AG08396 (cell line): ENCODE data around the gene ADAMTSL1.

Experiments
- DNase-seq: peaks from one replicate; pipeline ENCODE4 v3.0.0; 2012; ENCODE audit warnings: low spot score, mixed read lengths

ADAMTSL1 gene

GRCh38 chr9:18698992-18699391, 225.0 kb downstream of the ADAMTSL1 start:
- no peak for DNase-seq

DNA sequence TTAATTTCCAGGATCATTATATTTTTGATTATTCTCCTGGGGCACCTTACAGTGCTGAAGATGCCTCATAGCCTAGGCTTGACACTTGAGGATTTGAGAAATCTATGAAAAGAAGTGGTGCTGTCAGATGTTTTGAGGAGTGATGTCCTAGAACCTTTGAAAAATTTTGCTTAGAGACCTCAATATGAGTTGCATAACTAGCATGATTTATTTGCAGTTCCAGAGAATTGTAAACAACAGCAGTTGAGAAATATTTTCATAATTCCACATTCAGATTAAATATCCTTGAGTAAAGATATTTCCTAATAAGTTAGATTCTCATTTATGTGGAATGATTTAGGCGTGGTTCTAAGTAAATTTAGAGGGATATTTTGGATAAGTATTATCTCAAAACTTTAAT, 225.8 kb downstream of the ADAMTSL1 start:
- DNase-seq: no peak

DNA sequence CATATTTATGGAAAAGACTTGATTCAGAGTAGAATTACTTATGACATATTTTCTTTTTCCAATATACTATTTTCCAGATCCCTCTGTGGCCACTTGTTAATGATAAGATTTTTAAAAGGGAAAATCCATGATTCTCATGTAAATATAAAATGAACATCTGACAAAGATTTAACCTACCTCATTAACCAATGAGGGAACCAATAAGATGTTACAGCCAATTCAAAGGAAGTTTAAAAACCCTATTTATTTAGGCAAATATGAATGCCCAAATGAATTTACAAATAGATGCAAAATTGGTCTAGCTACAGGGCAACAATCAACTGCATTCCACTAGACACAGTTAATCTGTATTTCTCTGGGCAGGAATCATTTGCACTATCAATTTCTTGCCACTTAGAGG, 226.8 kb downstream of the ADAMTSL1 start:
- no peak for DNase-seq

GRCh38 chr9:18703151-18703900, 229.4 kb downstream of the ADAMTSL1 start:
- DNase-seq: no peak

DNA sequence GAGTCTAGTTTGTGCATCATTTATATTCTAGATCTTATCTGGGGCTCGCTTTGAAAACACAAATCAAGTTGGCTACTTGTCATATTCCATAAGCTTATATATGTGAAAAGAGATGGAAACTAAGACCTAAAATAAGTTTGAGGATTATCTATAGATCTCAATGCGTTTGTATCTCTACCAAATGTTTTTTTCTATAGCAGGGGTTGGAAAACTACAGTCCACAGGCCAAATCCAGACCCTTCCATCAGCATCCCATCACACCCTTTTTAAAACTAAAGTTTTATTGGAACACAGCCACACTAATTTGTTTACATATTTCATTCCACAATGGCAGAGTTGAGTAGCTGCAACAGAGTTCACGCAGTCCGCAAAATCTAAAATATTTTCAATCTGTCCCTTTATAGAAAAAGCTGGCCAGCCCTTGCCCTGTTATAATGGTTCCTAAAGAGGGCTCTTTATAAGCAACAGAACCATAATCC, 230.0 kb downstream of the ADAMTSL1 start:
- DNase-seq: no peak

GRCh38 chr9:18705796-18706392, 231.9 kb downstream of the ADAMTSL1 start:
- DNase-seq: no peak

GRCh38 chr9:18706648-18707047, 232.7 kb downstream of the ADAMTSL1 start:
- no peak for DNase-seq

DNA sequence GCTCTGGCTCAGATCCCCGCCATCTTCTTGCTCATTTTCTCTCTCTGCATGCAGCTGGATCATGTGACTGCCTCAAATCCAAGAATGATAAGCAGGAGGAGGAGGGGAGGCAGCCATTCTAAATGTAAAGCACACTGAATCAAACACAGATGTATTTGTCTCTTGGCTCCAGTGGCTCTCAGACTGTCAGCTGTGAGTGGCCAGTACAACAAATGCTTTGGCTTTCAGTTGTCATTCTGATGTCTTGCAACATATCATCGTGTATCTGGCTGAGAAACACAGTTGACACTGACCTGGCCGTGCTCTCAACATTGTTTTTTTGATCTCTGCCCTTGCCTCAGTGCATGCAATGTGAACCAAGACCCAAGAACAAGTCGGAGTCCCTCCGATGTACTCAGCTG, 233.1 kb downstream of the ADAMTSL1 start:
- DNase-seq: no peak

DNA sequence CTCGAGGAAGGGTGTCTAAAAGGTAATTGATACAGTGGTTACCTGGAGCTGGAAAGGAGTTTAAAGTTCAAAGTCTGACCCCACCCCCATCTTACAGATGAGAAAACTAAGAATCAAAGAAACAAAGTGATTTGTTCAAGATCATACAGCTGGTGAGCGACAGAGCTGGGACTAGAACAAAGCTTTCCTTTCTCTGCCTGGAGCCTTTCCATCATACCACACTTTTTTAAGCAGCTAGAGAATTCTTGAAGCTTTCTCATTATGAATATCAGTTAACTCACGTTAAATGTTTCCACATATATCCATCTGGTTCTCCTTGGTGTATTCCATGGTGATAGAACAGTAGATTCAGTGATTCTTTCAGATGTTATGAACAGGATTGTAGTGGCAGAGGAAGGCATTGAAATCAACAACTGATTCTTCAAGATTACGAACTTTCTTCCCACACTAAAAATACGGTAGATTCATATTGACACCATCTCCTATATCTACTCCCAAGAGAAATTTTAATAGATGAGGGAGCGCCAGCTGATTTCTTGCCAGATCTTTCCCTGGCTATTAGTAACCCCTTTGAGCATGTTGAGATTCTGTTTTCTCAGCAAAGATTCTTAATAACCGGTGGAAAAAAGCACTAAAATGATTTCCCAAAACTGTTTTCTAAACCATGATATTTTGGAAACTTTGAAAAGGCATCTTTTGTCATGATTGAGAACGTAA, 233.7 kb downstream of the ADAMTSL1 start:
- DNase-seq: no peak

DNA sequence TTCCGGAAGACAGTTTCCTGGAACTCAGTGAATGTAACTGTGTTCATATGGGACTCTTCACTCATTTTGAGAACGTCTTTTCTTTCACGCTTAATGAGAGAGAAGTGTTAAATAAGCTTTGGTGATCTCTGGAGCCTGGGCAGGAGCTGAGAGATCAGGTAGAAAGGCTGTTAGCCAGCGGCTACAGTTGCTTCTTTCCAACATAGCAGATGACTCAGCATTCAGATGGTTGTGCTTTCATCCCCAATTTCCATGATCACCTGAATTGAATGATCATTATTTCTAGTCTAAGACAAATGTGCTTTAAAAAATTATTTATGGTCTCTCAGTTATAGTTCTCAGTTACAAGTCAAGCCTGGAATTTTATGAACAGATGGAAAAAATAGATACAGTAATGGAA, 234.5 kb downstream of the ADAMTSL1 start:
- DNase-seq: no peak

- DNase-seq: peak; percentile 22
Measured at GRCh38 chr9:18710065-18710464, 236.1 kb downstream of the ADAMTSL1 start.

DNA sequence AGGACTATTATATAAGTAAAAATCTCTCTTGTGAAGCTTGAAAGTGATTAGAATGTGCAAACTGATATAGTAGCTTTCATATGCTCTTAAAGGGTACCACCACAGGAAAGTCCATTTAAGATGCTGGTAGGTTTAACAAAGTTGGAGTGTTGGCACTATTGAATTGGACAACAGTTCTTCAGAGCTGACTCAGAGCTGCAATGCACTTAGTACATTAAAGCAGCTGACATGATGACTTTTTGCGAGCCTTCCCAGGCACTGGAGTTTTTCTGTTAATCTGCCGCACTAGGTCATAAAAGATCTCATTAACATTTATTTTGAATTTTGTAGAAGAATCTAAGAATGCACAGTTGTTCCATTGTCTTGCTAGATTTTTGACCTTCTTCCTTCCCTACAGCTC, 243.8 kb downstream of the ADAMTSL1 start:
- no peak for DNase-seq

- DNase-seq: no peak
Measured at GRCh38 chr9:18718393-18718792, 244.4 kb downstream of the ADAMTSL1 start.

DNA sequence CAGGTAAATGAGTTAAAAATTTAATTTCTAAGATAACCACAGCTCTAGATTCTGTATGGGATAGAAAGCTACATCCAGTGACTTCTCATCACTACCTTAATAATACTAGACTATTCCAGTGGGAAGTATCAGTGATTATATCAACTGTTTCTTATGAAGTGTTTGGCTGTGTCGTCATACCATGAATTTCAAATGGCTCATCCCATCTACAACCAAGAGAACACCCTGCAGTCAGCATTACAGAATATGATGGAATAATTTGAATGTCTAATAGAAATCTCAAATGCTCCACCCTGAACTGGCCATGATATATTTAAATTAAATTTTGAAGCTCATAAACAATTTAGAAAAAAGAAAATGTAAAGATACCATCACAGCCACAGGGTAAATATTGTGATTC, 245.0 kb downstream of the ADAMTSL1 start:
- no peak for DNase-seq

DNA sequence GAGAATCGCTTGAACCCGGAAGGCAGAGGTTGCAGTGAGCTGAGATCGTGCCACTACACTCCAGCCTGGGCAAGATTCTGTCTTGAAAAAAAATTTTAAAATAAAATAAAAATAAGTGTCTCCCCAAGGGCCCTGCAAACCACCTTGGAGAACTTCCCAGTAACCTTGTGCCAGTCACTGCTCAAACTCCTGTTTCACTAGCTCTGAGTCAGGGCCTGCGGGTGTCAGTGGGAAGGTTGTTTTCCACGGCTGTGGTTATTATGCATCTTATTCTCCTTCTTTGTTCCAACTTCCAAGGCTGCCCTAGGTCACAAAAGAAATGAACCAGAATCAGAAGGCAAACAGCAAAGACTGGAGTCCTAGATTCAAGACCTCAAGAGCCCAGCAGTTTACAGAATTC, 246.7 kb downstream of the ADAMTSL1 start:
- no peak for DNase-seq

DNA sequence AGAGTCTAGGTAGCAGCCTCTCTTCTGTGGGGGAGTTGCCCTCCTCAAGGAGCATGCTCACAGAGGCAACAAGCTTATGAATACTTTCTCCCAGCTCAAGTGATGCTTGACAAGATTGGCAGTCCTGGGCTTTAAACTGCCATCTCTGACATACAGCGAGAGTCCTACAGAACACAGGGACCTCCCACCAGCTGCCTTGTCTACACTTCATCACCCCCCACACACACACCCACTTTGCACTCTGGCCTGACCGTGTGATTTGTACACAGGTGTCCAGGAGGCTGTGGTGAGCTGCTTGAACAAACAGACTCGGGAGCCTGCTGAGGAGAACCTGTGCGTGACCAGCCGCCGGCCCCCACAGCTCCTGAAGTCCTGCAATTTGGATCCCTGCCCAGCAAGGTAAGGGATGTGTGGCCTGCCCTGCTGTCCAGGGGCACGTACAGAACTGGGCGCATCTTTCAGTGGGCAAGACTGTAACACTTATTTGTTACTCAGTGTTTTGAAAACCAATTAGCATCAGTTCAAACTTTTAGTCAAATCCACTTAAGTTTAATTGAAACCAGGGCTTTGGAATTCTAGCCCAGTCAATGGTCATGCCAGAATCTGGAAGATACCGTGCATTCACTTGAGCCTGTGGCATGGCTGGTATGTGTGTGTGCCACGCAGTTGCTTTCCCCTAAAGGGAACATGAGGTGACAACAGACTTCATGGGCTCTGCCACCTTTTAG, 247.5 kb downstream of the ADAMTSL1 start:
- DNase-seq: no peak

- no peak for DNase-seq
Measured at GRCh38 chr9:18721995-18722310, 248.0 kb downstream of the ADAMTSL1 start.

- no peak for DNase-seq
Measured at GRCh38 chr9:18722882-18723281, 248.9 kb downstream of the ADAMTSL1 start.

GRCh38 chr9:18723366-18723765, 249.4 kb downstream of the ADAMTSL1 start:
- DNase-seq: no peak

GRCh38 chr9:18726546-18726945, 252.6 kb downstream of the ADAMTSL1 start:
- no peak for DNase-seq

GRCh38 chr9:18727904-18728303, 254.0 kb downstream of the ADAMTSL1 start:
- no peak for DNase-seq

- DNase-seq: no peak
Measured at GRCh38 chr9:18728642-18729041, 254.7 kb downstream of the ADAMTSL1 start.

DNA sequence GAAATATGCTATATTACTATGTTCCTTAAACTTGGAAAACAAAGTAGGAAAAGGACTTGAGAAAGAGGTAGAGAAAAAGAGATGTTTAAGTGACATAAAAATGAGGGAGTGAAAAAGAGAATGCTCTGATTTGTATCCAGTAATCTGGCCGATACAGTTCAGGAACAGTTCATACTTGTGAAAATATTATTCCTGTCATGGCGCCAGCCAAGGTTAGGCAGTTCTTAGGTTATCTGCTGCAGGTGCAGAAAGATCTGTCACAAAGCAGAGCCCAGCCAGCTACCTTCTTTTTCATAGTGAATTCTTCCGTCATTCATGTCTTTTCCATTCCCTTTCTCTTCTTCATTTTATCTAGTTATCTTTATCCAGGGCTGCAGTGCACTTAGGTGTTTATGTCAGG, 256.3 kb downstream of the ADAMTSL1 start:
- DNase-seq: no peak
